NCI-H187 treated with DMSO at 0.1 percent for 48 hours (cell line): Measurements from ENCODE around the gene SGTA.

Source experiments
- DNase-seq: peaks from one replicate; lab custom pipeline; 2025; lab: John Stamatoyannopoulos, UW

Gene SGTA

DNA sequence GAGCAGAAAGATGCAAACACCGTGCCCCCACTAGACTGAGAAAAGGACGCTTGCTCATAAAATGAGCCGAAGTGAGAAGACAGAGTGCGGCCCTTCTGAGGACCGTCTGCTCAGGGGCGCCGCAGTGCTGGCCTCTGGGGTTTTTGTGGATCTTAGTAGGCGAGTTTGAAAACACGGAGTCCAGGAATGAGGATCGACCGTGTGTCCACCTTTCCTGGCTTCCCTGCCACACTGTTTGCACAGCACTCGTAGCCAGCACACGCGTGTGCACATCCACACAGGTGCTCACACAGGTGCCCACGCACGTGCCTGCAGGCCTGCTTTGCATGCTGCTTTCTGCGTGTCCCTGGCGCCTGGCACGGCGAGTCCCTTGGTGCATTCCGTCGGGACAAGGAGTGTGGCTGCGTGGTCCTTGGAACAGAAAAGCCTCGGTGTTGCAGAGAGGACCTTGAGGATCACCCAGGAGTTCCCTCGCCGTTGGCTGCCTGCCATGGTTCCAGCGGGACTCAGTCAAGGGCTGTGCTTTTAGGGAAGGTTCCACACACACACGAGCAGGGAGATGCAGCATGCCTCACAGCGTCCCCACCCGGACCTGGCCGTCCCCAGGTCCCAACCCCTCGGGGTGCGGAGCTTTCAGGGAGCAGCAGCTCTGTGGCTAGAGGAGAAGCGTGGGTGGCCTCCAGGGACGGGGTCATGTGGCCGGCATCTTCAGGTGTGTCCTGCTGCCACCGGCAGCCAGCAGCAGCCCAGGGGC, 26.5 kb upstream of the SGTA start:
- no peak for DNase-seq

DNA sequence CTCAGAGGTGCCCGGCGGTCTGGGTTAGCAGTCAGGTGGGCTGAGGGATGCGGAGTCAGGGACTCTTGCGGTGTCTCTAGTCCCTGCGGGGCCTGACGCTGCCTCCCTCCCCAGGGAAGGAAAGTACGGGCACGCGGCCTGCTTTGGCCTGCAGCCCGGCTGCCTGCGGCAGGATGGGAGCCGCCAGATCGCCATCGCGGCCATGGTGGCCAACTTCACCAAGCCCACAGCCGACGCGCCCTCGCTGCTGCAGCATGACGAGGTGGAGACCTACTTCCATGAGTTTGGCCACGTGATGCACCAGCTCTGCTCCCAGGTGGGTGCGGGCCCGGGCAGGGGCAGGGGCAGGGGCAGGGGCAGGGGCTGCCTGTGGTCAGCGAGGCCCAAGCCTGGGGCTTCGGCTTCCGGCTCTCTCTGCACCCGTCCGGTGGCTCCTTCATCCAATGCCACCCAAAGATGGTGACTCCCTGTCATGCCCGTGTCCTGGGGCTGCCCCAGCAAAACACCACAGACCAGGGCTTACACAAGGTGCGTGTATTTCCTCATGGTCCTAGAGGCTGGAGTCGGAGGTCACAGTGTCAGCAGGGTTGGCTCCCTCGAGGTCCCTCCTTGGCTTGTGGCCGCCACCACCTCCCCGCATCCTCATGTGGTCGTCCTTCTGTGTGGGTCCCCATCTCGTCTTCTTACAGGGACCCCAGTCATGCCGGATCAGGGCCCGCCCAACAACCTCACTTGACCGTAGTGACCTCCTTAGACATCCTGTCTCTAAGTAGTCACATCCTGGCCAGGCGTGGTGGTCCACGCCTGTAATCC, 25.3 kb upstream of the SGTA start:
- no peak for DNase-seq

DNA sequence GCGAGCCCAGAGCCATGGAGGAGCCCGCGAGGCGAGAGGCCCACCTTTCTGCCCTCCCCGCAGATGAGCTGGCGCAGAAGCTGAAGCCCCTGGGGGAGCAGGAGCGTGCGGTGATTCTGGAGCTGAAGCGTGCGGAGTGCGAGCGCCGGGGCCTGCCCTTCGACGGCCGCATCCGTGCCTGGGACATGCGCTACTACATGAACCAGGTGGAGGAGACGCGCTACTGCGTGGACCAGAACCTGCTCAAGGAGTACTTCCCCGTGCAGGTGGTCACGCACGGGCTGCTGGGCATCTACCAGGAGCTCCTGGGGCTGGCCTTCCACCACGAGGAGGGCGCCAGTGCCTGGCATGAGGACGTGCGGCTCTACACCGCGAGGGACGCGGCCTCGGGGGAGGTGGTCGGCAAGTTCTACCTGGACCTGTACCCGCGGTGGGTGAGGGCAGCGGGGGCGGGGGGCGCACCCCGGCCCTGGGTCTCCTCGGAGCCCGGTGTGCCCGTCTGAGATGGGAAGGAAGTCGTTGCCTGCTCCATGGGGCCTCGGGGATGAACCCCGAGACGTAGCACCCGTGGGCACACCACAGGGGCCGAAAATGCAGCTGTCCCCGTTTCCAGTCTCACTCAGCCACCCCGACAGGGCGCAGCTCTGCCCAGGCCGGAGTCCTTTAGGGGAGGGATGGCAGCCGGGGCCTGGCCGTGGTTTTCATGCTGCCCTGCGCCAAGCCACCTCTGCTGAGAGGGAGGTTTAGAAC, 24.5 kb upstream of the SGTA start:
- DNase-seq = no peak

DNA sequence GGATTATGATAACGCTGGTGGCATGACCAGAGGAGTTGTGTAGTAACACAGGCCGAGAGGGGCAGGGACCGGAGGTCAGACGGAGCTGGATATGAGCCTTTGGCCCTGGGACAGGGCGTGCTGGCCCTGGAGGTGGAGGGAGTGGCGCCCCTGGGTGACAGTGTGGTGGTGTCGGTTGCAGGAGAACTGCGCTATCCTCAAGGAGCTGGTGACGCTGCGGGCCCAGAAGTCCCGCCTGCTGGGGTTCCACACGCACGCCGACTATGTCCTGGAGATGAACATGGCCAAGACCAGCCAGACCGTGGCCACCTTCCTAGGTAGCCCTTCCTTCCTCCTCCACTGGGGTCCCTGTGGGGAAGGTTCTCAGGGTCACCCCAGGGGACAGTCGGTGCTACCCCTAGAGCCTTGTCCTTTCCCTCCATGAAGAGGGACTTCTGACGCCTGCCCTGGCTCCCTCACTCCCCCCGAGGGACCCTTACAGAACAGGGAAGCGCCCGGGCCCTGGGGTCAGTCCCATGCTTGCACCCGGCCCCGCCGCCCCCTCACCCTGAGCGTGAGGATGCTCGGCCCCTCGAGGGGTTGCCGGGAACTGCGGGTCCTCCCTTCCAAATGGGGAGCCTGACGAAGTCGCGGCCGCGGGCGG, 23.8 kb upstream of the SGTA start:
- DNase-seq = no peak

DNA sequence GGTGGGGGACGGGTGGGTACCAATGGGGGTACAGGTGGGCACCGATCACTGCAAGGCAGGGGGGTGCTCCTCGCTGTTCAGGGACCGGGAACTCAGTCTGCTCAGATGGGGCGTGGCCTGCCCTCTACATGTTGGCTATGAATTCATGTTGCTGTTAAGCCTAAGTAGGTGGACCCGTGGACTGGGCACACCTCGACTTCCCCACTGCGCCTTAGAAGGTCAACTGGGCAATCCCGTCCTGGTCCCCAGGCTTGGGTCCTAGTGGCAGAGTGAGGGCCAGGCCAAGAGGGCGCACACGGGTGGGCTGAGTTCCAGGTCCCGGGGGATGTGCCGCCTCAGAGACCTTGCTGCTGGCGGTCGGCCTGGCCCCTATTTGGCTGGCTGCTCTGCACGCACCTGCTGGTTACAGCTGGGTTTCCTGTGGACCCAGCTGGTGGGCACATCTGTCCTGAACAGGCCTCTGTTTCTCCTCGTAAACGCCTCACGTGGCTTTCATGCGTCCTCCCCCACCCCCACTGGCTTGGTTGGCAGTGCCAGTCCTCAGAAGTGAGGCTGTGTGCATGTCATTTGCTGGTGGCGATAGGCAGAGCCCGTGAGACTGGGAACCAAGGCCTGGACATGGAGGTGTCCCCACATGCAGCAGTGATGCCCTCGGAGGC, 23.0 kb upstream of the SGTA start:
- no peak for DNase-seq

DNA sequence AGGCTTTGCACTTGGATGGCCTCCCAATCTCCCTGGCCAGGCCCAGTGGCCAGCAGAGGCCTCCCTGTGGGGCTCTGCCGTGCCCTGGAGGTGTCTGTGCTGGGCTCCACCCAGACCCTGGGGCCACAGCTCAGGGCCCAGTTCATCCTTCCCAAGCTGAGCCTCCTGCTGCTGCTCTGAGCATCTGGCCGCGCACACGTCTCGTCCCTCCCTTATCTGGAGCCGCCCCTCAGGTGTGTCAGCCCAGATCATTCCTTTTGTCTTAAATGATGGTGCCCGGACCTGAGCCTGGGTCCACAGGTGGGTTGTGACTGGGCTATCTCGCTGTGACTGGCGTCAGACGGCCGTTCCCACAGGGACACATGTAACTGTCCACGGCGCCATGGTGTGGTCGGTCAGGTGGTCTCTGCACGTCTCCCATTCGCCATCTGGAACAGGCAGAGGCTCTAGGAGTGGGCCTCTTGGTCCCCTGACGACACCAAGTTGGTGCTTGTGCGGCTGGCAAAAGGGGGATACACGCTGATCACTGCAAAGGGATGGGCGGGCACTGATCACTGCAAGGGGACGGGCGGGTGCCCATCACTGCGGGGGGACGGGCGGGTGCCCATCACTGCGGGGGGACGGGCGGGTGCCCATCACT, 22.3 kb upstream of the SGTA start:
- no peak for DNase-seq

DNA sequence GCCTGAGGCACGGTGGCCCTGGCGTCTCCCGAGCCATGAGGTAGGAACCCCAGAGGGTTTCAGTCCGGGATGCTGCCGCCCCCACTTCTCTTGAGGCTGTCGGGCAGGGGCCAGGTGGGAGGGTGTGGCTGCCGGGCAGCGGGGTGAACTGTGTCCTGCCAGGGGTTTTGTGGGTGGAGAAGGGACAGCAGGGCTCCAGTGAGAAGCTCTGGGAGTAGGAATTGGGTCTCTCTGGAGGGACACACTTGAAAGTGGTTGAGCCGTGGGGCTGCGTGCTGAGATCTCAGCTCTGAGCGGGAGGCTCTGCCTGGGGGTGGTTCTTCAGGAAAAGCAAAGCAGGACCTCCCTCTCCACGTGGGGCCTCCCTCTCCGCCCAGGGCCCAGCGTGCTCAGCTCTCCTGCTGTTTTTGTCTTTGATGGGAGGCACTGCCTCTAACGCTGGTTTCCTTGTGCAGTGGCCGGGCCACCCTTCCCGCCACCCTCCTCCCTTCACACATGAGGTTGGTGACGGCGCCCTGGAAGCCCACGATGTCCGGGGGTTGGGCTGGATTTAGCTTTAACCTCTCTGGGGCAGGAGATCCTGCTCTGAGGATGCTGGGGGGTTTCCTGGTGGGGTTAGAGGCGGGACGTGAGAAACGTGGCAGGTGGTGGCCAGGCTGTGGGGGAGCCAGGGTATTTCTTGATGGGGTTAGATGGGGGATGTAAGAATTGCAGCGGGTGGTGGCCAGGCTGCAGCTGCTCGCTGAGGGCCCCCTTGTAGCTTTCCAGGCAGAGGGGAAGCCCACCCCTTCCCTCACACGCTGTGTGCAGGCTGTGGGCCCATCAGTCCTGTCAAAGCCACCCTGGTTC, 21.3 kb upstream of the SGTA start:
- no peak for DNase-seq

DNA sequence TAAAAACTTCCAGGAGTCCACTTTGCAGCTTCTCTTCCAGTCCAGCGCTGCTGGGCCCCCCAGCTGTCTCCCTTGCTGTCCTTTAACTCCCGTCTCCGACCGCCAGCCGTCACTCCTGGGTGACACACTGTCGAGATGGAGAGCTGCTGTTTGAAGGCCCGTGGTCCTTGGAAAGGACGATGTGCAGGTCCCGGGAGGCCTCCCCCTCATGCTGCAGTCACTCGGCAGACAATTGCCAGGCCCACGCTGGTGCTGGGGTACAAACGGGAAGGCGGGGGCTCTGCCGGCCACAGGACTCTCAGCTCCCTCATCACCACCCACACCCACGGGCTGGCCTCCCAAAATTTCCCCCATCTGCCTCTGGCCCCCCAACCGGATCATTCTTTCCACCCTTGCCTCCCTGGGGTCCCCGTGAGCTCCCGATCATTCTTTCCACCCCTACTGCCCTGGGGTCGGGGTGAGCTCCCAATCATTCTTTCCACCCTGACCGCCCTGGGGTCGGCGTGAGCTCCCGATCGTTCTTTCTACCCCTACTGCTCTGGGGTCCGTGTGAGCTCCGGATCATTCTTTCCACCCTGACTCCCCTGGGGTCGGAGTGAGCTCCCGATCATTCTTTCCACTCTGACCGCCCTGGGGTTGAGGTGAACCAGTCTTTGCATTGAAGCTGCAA, 20.5 kb upstream of the SGTA start:
- no peak for DNase-seq

DNA sequence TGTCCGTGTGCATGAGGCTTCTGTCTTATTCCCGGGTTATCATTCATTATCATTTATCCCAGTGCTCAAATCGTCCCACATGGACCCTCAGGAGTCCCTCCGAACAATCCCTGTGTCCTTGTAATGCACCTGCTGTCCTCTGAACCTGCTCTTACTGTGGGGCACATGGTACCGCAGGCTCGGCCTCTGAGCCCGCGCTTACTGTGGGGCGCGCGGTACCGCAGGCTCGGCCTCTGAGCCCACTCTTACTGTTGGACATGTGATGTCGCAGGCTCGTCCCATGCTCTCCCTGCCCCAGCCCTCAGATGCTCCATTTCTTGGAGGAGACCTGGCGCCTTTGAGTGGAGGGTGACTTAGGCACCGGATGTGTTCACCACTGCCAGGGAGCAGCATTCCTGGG, 19.8 kb upstream of the SGTA start:
- no peak for DNase-seq

DNA sequence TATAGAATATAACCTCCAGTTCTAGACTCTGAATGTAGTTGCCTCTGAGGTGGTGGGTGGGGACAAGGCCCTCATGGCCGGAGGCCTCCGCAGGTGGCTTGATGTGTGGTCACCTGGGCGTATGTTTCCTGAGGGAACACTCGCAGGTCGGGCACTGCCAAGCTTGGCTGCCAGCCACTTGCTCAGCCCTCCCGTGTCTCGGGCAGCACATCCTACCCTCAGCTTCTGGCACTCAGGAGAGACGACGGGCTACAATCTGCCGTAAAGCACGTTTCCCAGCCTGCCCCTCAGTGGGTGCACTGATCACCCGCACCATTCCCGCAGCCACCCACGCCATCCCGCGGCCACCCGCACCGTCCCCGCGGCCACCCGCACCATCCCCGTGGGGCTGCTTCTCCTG, 17.4 kb upstream of the SGTA start:
- DNase-seq = no peak

DNA sequence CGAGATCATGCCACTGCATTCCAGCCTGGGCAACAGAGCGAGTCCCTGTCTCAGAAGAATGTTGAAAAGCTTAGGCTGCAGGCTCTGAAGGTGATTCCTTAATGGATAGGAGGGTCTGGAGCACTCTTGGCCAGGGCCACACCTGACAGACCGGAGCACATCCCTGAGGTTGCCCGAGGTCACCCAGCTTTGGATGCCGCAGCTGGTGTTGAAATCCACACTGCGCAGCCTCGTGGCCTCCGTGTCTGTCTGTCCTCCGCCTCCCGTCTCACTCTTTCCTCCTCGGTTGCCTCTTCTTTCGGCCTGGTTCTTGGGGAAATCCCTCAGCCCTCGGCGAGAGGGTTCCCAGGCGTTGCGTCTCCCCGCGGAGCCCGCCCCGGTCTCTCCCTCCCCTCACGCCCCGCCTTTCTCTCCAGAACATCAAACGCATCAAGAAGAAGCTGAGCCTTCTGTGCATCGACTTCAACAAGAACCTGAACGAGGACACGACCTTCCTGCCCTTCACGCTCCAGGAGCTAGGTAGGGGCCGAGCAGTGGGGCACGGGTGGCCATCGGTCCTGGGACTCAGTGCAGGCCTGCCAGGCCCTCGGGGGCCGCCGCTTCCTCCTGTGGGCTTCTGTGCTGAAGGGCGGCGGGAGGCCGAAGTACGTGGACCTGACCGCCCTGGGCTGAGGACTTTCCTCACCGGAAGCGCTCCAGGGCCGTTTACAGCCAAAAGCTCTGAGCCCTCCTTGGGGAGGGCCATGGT, 16.4 kb upstream of the SGTA start:
- DNase-seq = no peak

DNA sequence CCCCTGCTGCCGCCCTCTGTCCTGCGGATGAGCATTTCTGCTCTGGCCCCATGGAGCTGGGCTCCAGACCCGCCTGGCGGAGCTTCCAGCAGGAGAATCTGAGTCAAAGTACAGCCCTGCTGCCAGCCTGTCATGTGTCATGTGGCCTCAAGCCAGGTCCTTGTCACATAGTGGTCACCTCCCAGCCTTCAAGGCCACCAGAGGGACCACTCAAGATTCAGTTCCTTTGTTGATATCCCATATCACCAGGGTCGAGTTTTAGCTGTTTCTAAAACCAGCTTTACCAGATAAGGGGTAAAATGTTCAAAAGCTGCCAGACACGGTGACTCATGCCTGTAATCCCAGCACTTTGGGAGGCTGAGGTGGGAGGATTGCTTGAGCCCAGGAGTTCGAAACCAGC, 15.7 kb upstream of the SGTA start:
- no peak for DNase-seq

DNA sequence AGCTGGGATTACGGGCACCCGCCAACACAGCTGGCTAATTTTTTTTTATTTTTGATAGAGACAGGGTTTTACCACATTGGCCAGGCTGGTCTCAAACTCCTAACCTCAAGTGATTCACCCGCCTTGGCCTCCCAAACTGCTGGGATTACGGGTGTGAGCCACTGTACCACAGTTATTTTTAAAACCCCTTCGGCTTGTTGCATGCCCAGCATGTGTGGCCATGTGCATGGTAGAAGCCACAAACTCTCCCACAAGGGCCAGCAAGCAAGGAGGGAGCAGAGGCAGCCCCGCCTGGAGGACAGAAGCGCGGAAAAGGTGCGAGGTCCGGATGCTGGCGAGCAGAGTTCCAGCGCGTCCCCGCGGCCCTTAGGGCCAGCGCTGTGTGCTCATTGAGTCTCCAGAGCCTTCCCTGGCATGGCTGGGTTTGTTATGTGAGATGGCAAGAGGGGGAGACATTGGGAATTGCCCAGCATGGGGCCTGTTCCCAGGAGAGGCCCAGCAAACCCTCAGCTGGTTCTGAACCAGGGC, 15.1 kb upstream of the SGTA start:
- DNase-seq = no peak

DNA sequence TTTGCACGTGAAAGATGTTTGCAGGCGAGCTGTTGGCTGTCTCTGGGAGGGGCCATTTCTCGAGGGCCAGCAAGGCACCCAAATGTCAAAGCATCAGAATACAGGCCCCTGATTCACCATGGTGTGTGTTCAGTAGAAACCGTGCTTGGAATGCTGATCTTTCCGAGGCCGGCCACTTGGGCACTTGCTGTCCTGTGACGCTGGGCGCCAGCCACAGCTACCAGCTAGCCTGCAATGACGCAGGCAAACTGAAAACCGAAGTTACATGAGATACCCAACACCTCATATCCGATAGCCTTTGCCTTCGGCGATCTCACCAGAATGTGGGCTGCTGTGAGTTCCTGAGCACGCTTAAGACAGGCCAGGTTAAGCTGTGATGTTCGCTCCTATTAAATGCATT, 14.2 kb upstream of the SGTA start:
- no peak for DNase-seq

DNA sequence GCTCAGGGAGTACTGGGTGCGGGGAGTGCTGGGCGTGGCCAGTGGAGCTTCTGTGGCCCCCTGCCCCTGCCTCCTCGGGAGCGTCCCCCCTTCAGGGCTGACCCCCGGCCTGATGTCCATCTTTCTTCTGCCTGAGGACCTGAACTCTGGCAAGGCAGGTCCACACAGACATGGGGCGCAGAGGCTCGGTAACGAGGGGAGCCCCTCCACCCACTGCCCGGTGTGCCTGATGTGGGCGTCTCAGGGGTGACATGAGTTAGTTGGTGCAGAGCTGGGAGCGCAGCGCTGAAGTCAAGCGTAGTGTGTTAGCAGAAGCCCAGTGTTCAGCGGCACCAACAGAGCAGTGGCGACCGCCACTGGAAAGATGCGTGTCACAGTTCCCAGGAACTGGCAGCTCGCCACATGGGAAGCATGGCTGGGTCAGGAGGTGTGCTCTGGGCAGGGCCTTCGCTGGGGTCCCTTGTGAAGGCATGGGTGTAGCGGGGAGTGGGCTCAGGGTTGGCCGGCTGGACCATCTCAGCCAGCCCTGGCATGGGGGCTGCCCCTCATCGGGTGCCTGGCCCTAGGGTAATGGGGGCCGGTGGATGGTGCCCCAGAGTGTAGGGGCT, 13.7 kb upstream of the SGTA start:
- DNase-seq = no peak

DNA sequence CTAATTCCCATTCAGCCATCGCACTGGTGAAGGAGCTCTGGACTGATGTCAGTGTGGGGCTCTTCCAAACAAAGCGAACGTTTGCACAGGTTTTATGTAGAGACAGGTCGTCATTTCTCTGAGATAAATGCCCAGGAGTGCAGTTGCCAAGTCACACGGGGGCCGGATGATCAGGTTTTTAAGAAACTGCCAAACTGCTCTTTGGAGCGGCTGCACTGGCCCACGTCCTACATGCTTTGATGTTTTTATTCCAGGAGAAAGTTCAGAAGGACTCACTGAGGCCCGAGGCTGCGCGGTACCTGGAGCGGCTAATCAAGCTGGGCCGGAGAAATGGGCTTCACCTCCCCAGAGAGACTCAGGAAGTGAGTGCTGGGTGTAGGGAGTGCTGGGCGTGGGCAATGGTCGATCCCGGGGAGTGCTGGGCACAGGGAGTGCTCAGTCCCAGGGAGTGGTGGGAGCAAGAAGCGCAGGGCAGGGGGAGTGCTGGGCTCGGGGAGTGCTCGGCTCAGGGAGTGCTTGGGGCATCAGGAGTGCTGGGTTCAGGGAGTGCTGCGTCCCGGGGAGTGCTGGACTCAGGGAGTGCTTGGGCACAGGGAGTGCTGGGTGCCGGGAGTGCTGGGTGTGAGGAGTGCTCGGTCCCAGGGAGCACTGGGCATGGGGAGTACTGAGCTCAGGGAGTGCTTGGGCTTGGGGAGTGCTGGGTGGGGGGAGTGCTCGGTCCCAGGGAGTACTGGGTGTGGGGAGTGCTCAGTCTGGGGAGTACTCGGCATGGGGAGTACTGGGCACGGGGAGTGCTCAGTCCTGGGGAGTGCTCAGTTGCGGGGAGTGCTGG, 13.0 kb upstream of the SGTA start:
- DNase-seq = no peak

DNA sequence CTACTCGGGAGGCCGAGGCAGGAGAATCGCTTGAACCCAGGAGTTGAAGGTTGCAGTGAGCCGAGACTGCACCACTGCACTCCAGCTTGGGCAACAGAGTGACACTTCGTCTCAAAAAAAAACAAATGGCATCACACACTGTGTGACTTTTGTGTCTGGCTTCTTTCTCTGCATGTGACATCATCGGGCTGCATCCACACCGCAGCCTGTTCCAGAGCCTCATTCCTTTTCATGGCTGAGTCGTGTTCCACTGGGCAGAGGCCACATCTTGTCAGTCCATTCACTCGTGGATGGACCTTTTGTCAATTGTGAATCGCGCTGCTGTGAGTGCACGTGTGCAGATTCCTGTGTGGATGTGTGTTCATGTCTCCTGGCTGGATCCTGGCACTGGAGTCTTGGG, 10.5 kb upstream of the SGTA start:
- DNase-seq = no peak

DNA sequence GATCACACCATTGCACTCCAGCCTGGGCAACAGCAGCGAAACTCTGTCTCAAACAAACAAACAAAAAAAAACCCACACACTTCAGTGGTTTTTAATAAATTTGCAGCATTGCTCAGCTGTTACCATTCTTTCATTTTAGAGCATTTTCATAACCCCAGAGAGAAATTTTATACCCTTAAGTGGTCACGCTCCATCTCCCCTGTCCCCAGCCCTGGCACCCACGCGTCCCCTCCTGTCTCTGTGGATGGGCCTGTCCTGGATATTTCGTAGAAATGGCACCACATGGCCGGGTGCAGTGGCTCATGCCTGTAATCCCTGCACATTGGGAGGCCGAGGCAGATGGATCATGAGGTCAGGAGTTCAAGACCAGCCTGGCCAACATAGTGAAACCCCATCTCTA, 10.1 kb upstream of the SGTA start:
- DNase-seq = no peak
